Measurements from ENCODE around the gene TP53.

The TP53 gene

DNA sequence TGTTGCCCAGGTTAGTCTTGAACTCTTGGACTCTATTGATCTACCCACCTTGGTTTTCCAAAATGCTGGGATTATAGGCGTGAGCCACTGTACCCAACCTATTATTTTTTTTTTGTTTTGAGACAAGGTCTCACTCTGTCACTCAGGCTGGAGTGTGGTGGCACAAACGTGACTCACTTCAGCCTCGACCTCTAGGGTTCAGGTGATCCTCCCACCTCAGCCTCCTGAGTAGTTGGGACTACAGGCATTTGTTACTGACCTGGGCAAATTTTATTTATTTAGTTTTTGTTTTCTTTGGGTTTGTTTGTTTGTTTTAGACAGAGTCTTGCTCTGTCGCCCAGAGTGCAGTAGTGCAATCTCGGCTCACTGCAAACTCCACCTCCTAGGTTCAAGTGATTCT is 63.6 kb downstream of the TP53 start:
- Mint-ChIP-seq H3K4me1 (peaks cover 17% of the 10 kb centered on the region), H3K27me3 (peaks cover 13% of the 10 kb centered on the region), H3K36me3 (peaks cover 4% of the 10 kb centered on the region), H3K9me3 (no peaks in the 10 kb centered on the region), H3K27ac (no peak overlapping the region), H3K4me3 (no peak overlapping the region)
- DNase-seq: no peak
- CTCF ChIA-PET: no interaction called here

DNA sequence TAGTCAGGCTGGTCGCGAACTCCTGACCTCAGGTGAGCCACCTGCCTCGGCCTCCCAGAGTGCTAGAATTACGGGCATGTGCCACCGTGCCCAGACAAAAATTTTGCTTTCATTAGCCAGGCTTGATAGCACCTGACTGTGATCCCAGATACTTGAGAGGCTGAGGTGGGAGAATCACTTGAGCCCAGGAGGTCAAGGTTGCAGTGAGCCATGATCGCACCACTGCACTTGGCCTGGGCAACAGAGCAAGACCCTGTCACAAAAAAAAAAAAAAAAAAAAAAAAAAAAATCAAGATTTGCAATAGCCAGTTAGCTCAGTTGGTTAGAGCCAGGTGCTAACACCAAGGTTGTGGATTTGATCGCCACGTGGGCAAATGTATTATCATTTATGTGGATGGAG is 66.5 kb downstream of the TP53 start:
- Mint-ChIP-seq H3K27me3 (peaks cover 13% of the 10 kb centered on the region), H3K9me3 (no peaks in the 10 kb centered on the region), H3K4me3 (no peak overlapping the region), H3K27ac (no peak overlapping the region), H3K36me3 (no peaks in the 10 kb centered on the region), H3K4me1 (no peaks in the 10 kb centered on the region)
- CTCF ChIA-PET: interaction anchor here (1.1 kb wide), 1 partner anchor 13 kb away, joined by 5 read pairs; no protein-coding TSS in a partner anchor
- DNase-seq: no peak

DNA sequence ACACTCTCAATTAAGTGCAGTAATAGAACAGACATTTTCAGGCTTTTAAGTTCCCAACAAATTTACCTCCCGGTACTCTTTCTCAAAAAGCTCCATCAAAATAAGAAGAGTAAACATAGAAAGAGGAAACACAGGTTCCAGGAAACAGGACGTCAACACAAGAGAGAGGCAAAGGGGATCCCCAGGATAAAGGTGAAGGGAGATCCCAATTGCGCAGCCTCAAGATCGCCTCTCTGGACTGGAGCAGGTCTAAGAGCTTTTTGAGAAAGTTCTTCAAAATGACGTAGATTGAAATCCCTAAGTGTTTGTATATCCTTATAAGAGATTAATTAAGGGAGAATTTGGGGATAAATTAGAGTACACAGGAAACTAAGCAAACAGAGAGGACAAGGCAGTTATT is 68.7 kb downstream of the TP53 start:
- Mint-ChIP-seq H3K9me3 (no peaks in the 10 kb centered on the region), H3K4me1 (peaks cover 5% of the 10 kb centered on the region), H3K36me3 (no peaks in the 10 kb centered on the region), H3K4me3 (no peak overlapping the region), H3K27ac (no peak overlapping the region), H3K27me3 (peaks cover 13% of the 10 kb centered on the region)
- CTCF ChIA-PET: interaction anchor here (0.7 to 1.3 kb wide), 2 partner anchors 14 to 65 kb away, joined by 3 to 4 read pairs; no protein-coding TSS in a partner anchor
- no peak for DNase-seq

All from activated naive CD4-positive, alpha-beta T cell treated with anti-CD3 and anti-CD28 coated beads, Interleukin-2, amount 10 ng/mL, durations not matched to agents 7 days and 5 days (primary cell).